SU-DHL-6 (cell line): ENCODE data around the gene WNT3.

Source experiments
- EZH2phosphoT487 ChIP-seq: fragments of 200-600 bp; sonication (generic), shearing (Covaris generic); conservative IDR thresholded peaks from 2 replicates; pipeline ENCODE4 v1.6.1; 2018; ENCODE audit warnings: mild to moderate bottlenecking, antibody characterized with exemption, low read length, moderate library complexity, mixed read lengths
- TF ChIP-seq, protein P1 (sequence below): fragments of 200-600 bp; sonication (generic); IDR thresholded peaks from one replicate; pipeline ENCODE4 v1.5.1; 2017; ENCODE audit warnings: antibody characterized with exemption, mild to moderate bottlenecking, low read length, moderate library complexity; ENCODE audit not compliant: insufficient read depth, poor library complexity, severe bottlenecking

- TF ChIP-seq, protein P1, sequence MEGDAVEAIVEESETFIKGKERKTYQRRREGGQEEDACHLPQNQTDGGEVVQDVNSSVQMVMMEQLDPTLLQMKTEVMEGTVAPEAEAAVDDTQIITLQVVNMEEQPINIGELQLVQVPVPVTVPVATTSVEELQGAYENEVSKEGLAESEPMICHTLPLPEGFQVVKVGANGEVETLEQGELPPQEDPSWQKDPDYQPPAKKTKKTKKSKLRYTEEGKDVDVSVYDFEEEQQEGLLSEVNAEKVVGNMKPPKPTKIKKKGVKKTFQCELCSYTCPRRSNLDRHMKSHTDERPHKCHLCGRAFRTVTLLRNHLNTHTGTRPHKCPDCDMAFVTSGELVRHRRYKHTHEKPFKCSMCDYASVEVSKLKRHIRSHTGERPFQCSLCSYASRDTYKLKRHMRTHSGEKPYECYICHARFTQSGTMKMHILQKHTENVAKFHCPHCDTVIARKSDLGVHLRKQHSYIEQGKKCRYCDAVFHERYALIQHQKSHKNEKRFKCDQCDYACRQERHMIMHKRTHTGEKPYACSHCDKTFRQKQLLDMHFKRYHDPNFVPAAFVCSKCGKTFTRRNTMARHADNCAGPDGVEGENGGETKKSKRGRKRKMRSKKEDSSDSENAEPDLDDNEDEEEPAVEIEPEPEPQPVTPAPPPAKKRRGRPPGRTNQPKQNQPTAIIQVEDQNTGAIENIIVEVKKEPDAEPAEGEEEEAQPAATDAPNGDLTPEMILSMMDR, result no peak
- no peak for TF ChIP-seq EZH2phosphoT487
Observed at GRCh38 chr17:46854948-46855347, 36.5 kb upstream of the WNT3 start.
